Measurements from ENCODE around the gene FOSB.

DNA sequence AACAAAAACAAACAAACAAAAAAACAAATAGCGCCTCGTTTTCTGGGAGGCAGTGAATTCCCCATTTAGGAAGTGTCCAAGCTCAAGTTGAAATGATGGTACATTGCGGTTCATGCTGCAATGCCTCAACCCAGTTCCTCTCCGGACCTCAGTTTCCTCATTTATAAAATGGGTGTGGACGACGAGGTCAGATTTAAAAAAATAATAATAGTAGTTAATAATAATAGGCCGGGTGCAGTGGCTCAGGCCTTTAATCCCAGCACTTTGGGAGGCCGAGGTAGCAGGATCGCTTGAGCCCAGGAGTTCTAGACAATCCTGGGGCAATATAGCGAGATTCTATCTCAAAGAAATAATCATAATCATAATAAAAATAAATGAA lies 28.6 kb upstream of the FOSB start:
- no peak for TF ChIP-seq POLR2AphosphoS5 (IDR thresholded peaks at IDR 0.05)
- TF ChIP-seq CTCF (IDR thresholded peaks at IDR 0.05): no peak

Data from sigmoid colon (tissue), 4 donors.